IPS-18c (cell line): ENCODE measurements around the gene EEF1AKMT4.
A peak's percentile ranks its signal among the peaks of the same experiment; 100 is the strongest.

Source experiments
- H3K4me3 ChIP-seq: 2 replicates; pipeline ENCODE4 v1.7.0; 2013; ENCODE audit warnings: low read depth, mild to moderate bottlenecking, low read length, moderate library complexity; ENCODE audit not compliant: insufficient read depth
- H3K9me3 ChIP-seq: one replicate; pipeline ENCODE4 v1.6.1; 2013; ENCODE audit warnings: mild to moderate bottlenecking, low read length, moderate library complexity; ENCODE audit not compliant: control insufficient read depth, insufficient read depth

The EEF1AKMT4 gene

GRCh38 chr3:184249412-184250166 is at the start of gene EEF1AKMT4:
EEF1AKMT4 (plus strand) TSS chr3:184249672; CDS start chr3:184249695, 23 bp downstream.
- Histone ChIP-seq H3K4me3 (peak within 1 kb of the TSS; percentile 82), H3K9me3 (no peaks in the 10 kb centered on the region)

GRCh38 chr3:184200825-184201224 is 48.6 kb upstream of the EEF1AKMT4 start:
- no peaks in the 10 kb centered on the region for H3K9me3 ChIP-seq

GRCh38 chr3:184203526-184203925 is 45.9 kb upstream of the EEF1AKMT4 start:
- H3K9me3 ChIP-seq = no peaks in the 10 kb centered on the region
- no peak overlapping the region for H3K4me3 ChIP-seq

More at GRCh38 chr3:184200825-184201224, 48.6 kb upstream of the EEF1AKMT4 start:
- no peak overlapping the region for H3K4me3 ChIP-seq

GRCh38 chr3:184209146-184209923 is 40.1 kb upstream of the EEF1AKMT4 start:
- Histone ChIP-seq H3K9me3 (no peaks in the 10 kb centered on the region), H3K4me3 (no peak overlapping the region)

- Histone ChIP-seq H3K9me3 (no peaks in the 10 kb centered on the region), H3K4me3 (no peak overlapping the region)
These were observed 38.2 kb upstream of the EEF1AKMT4 start for GRCh38 chr3:184211297-184211696.

- no peaks in the 10 kb centered on the region for H3K9me3 ChIP-seq
- no peak overlapping the region for H3K4me3 ChIP-seq
These were observed 37.8 kb upstream of the EEF1AKMT4 start for GRCh38 chr3:184211718-184212117.

- H3K9me3 ChIP-seq = no peaks in the 10 kb centered on the region
- H3K4me3 ChIP-seq = no peak overlapping the region
These were observed 30.7 kb upstream of the EEF1AKMT4 start for GRCh38 chr3:184218814-184219213.

GRCh38 chr3:184222521-184222920 is 27.0 kb upstream of the EEF1AKMT4 start:
- no peaks in the 10 kb centered on the region for H3K9me3 ChIP-seq
- no peak overlapping the region for H3K4me3 ChIP-seq

GRCh38 chr3:184223946-184224345 is 25.5 kb upstream of the EEF1AKMT4 start:
- no peak overlapping the region for H3K4me3 ChIP-seq

GRCh38 chr3:184227481-184227935 is 22.0 kb upstream of the EEF1AKMT4 start:
- peaks cover 2% of the 10 kb centered on the region for H3K9me3 ChIP-seq
- no peak overlapping the region for H3K4me3 ChIP-seq

More at GRCh38 chr3:184223946-184224345, 25.5 kb upstream of the EEF1AKMT4 start:
- no peaks in the 10 kb centered on the region for H3K9me3 ChIP-seq

GRCh38 chr3:184228376-184229137 is 20.9 kb upstream of the EEF1AKMT4 start:
- peak overlapping the region; percentile 60; the same call in 1 of the 2 replicates for H3K4me3 ChIP-seq
- H3K9me3 ChIP-seq = peaks cover 2% of the 10 kb centered on the region

GRCh38 chr3:184229394-184230080 is 19.9 kb upstream of the EEF1AKMT4 start, which contains the start of gene VWA5B2:
VWA5B2 (plus strand) TSS chr3:184229585; CDS start chr3:184230529, 944 bp downstream.
- peak within 1 kb of the TSS; percentile 60 for H3K4me3 ChIP-seq
- peaks cover 2% of the 10 kb centered on the region for H3K9me3 ChIP-seq

GRCh38 chr3:184230081-184230602 is 19.3 kb upstream of the EEF1AKMT4 start:
- Histone ChIP-seq H3K4me3 (peak overlapping the region; percentile 60; the same call in 1 of the 2 replicates), H3K9me3 (peaks cover 5% of the 10 kb centered on the region)

GRCh38 chr3:184230603-184231528 is 18.6 kb upstream of the EEF1AKMT4 start:
- peaks cover 5% of the 10 kb centered on the region for H3K9me3 ChIP-seq
- peak overlapping the region; percentile 60; the same call in 1 of the 2 replicates for H3K4me3 ChIP-seq

- Histone ChIP-seq H3K9me3 (peaks cover 5% of the 10 kb centered on the region), H3K4me3 (no peak overlapping the region)
These were observed 17.8 kb upstream of the EEF1AKMT4 start for GRCh38 chr3:184231671-184232070.
